ENCODE measurements around the gene COA1.

DNA sequence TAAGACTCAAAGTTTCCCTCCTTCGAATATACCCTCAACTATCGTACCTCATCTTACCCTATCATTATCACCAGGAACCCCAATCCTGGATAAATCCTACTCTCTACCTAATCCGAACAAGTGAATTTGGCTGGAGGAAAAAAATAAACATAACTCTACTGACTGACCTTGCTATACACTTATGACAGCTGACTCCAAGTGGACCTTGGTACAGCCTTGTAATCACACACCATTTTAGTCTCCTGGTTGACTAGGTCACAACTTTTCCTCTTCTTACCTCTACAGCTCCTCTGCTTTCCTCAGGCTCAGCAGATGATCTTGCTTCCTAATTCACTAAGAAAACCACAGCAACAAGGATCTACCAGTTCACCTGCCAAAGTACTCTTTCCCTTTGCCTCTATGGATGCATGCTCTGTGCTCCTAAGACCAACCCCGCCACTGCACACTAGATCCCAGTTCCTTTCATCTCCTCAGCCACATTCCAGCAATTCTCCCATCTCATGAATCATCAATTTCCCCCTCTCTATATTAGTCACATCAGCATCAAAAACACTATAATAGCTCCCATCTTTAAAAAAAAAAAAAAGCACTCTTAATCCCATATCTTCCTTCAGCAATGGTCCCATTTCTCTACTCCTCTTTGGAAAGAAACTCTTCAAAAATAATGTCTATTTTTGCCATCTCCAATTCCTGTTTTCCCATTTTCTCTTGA, 35.5 kb downstream of the COA1 start:
- TF ChIP-seq, protein P1, sequence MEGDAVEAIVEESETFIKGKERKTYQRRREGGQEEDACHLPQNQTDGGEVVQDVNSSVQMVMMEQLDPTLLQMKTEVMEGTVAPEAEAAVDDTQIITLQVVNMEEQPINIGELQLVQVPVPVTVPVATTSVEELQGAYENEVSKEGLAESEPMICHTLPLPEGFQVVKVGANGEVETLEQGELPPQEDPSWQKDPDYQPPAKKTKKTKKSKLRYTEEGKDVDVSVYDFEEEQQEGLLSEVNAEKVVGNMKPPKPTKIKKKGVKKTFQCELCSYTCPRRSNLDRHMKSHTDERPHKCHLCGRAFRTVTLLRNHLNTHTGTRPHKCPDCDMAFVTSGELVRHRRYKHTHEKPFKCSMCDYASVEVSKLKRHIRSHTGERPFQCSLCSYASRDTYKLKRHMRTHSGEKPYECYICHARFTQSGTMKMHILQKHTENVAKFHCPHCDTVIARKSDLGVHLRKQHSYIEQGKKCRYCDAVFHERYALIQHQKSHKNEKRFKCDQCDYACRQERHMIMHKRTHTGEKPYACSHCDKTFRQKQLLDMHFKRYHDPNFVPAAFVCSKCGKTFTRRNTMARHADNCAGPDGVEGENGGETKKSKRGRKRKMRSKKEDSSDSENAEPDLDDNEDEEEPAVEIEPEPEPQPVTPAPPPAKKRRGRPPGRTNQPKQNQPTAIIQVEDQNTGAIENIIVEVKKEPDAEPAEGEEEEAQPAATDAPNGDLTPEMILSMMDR (IDR thresholded peaks at IDR 0.05) = no peak
- TF ChIP-seq EZH2 (IDR thresholded peaks at IDR 0.05) = no peak
